ENCODE data around the gene SEMA4B. TPM values are rescaled to one million over a fixed set of nuclear protein-coding genes. Genes with fewer than 3 reads are reported as not detected.

SEMA4B gene
- total RNA-seq, 1 donor from 2014 or later = 30.2 TPM

- no peak overlapping the region for H3K4me3 Mint-ChIP-seq (ENCODE audit: low read depth)
- intact Hi-C loops (cut with micrococcal nuclease) = loop anchor here (5.0 kb wide), 1 partner anchor 36 kb away; no protein-coding TSS in a partner anchor
These were observed 2.3 kb downstream of the SEMA4B start for GRCh38 chr15:90203473-90203872.

DNA sequence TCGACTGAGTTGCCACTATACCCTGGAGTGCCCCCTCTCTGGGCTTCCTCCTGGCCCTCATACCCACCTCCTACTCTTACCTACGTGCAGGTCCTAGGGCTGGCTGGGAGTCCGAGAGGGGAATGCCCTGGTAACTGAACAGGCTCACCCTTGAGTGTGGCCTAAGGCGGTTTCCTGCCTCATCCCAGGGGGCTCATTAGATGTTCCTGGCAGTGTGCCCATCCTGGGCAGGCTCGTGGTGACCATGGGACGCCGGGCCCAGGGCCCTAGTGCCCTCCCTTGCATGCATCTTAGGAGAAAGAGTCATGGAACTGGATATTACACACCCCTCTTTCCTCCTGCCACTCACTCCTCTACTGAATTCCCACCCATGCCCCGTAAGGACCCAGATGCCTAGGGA, 2.8 kb downstream of the SEMA4B start:
- no peak for DNase-seq (ENCODE audit: low spot score)
- Mint-ChIP-seq H3K9me3 (no peaks in the 10 kb centered on the region), H3K36me3 (ENCODE audit: low read depth) (peaks cover 9% of the 10 kb centered on the region), H3K27ac (no peak overlapping the region), H3K4me1 (ENCODE audit: low read depth) (peaks cover 27% of the 10 kb centered on the region), H3K4me3 (ENCODE audit: low read depth) (no peak overlapping the region), H3K27me3 (ENCODE audit: low read depth) (no peaks in the 10 kb centered on the region)
- intact Hi-C loops (cut with micrococcal nuclease) = loop anchor here (5.0 kb wide), 1 partner anchor 37 kb away; no protein-coding TSS in a partner anchor

More at GRCh38 chr15:90203473-90203872, 2.3 kb downstream of the SEMA4B start:
- no peak overlapping the region for H3K27ac Mint-ChIP-seq
- no peaks in the 10 kb centered on the region for H3K27me3 Mint-ChIP-seq (ENCODE audit: low read depth)
- DNase-seq (ENCODE audit: low spot score) = no peak
- H3K4me1 Mint-ChIP-seq (ENCODE audit: low read depth) = peaks cover 27% of the 10 kb centered on the region
- H3K9me3 Mint-ChIP-seq = no peaks in the 10 kb centered on the region
- H3K36me3 Mint-ChIP-seq (ENCODE audit: low read depth) = peaks cover 7% of the 10 kb centered on the region

DNA sequence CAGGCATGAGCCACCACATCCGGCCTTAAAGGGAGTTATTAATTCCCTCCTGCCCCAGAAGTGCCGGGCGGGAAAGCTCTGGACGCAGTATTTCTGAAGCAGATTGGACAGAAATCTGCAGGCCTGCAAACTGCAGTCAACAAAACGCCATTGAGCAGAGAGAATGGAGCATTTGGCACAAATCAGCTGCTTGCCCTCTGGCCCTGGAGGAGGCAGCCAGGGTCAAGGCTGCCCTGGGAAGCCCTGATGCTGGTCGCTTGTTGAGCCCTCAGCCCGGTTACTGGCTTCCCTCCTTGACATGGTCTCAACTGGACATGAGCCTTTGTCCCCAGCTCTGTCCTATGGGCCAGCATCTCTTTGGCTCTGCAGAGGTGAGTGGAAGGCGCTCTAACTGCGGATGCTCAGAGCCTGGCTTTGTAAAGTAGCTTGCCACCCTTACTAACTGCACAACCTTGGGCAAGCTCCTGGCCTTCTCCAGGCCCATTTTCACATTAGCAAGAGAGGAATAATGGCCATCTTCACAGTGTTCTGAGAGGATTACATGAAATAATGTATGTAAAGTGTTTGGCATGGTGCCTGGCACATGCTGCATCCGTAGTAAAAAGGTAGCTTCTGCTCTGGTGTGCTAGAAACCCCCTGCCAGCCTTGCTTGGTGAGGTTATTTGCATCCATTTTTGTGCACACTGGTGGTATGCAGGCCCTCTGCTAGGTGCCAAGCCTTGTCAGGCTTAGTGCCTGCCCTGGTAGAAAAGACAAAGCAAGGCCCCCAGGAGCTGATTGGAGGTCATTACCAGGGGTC, 4.1 kb downstream of the SEMA4B start:
- Mint-ChIP-seq H3K4me1 (ENCODE audit: low read depth) (peaks cover 31% of the 10 kb centered on the region), H3K36me3 (ENCODE audit: low read depth) (peaks cover 17% of the 10 kb centered on the region), H3K27ac (no peak overlapping the region)

GRCh38 chr15:90205886-90206285, 4.8 kb downstream of the SEMA4B start:
- Mint-ChIP-seq H3K4me1 (ENCODE audit: low read depth) (peaks cover 26% of the 10 kb centered on the region), H3K27ac (no peak overlapping the region), H3K9me3 (no peaks in the 10 kb centered on the region), H3K4me3 (ENCODE audit: low read depth) (no peak overlapping the region), H3K27me3 (ENCODE audit: low read depth) (no peaks in the 10 kb centered on the region), H3K36me3 (ENCODE audit: low read depth) (peaks cover 17% of the 10 kb centered on the region)
- no peak for DNase-seq (ENCODE audit: low spot score)
- intact Hi-C loops (cut with micrococcal nuclease) = no loop called here

More for the DNA sequence above, 4.1 kb downstream of the SEMA4B start:
- intact Hi-C loops (cut with micrococcal nuclease) = no loop called here
- DNase-seq (ENCODE audit: low spot score) = no peak
- Mint-ChIP-seq H3K4me3 (ENCODE audit: low read depth) (no peak overlapping the region), H3K27me3 (ENCODE audit: low read depth) (no peaks in the 10 kb centered on the region), H3K9me3 (no peaks in the 10 kb centered on the region)

GRCh38 chr15:90207252-90207651, 6.1 kb downstream of the SEMA4B start:
- Mint-ChIP-seq H3K36me3 (ENCODE audit: low read depth) (peaks cover 17% of the 10 kb centered on the region), H3K27me3 (ENCODE audit: low read depth) (no peaks in the 10 kb centered on the region), H3K4me1 (ENCODE audit: low read depth) (peaks cover 26% of the 10 kb centered on the region), H3K27ac (no peak overlapping the region), H3K4me3 (ENCODE audit: low read depth) (no peak overlapping the region), H3K9me3 (no peaks in the 10 kb centered on the region)
- intact Hi-C loops (cut with micrococcal nuclease) = no loop called here
- DNase-seq (ENCODE audit: low spot score) = no peak

DNA sequence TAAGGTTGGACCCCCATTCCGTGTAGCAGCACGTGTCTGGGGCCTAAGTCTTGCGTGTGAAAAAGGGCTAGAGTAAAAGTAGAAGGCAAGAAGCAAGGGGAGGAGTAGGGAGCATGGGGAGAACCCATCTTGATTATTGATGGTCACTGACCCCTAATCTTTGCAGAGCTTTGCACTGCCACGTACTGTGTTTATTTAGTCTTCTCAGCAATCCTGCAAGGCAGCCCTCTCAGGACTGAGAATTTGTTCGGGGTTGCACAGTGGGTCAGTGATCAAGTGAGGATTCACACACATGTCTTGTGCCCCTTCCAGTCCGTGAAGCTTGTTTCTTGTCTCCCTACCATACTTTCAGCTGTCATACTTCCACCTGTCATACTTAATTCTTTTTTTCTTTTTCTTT, 7.2 kb downstream of the SEMA4B start:
- no peaks in the 10 kb centered on the region for H3K9me3 Mint-ChIP-seq
- H3K36me3 Mint-ChIP-seq (ENCODE audit: low read depth) = peaks cover 14% of the 10 kb centered on the region
- intact Hi-C loops (cut with micrococcal nuclease) = no loop called here
- H3K4me3 Mint-ChIP-seq (ENCODE audit: low read depth) = no peak overlapping the region
- peaks cover 18% of the 10 kb centered on the region for H3K4me1 Mint-ChIP-seq (ENCODE audit: low read depth)
- no peaks in the 10 kb centered on the region for H3K27me3 Mint-ChIP-seq (ENCODE audit: low read depth)
- DNase-seq (ENCODE audit: low spot score) = no peak
- H3K27ac Mint-ChIP-seq = no peak overlapping the region

DNA sequence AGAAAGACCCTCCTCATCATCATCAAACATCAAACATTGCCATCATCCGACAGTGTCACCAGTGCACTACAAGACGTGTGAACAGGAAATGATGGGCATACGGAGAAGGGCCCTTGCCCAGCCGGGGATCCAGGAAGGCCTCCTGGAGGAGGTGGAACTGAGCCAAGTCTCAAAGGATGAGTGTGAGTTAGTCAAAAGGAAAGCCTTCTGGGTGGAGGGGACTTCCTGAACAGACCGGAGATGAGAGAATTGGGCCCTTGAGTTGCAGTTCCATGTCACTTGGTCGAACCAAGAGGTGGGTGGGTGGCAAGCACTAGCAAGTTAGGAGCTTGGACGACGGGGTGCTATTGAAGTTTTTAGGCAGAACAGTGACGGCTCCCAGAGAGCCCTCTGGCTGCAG, 8.5 kb downstream of the SEMA4B start:
- Mint-ChIP-seq H3K4me3 (ENCODE audit: low read depth) (peak overlapping the region; percentile 10), H3K27ac (peak overlapping the region; percentile 80), H3K9me3 (no peaks in the 10 kb centered on the region), H3K4me1 (ENCODE audit: low read depth) (peaks cover 18% of the 10 kb centered on the region), H3K27me3 (ENCODE audit: low read depth) (no peaks in the 10 kb centered on the region), H3K36me3 (ENCODE audit: low read depth) (peaks cover 17% of the 10 kb centered on the region)
- intact Hi-C loops (cut with micrococcal nuclease) = no loop called here
- DNase-seq (ENCODE audit: low spot score) = no peak

DNA sequence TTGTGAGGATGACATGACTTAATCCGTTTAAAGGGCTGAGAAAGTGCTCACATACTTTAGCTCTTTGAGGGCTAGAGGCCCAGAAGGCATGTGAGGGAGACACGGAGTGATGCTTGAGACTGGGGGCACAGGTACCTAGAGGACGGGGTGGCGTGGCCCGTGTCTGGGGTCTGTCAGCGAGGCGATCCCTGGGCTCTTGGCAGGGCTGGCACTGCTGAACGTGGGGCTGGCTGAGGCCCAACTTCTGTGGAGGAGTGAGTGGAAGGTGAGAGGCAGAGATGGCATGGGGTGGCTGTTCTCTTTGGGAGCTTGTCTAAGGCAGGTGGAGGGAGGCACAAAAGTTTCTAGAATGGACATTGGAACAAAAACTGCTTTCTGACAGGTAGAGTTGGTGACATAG, 9.5 kb downstream of the SEMA4B start:
- Mint-ChIP-seq H3K4me3 (ENCODE audit: low read depth) (no peak overlapping the region), H3K27me3 (ENCODE audit: low read depth) (no peaks in the 10 kb centered on the region), H3K27ac (no peak overlapping the region), H3K4me1 (ENCODE audit: low read depth) (peaks cover 21% of the 10 kb centered on the region), H3K9me3 (no peaks in the 10 kb centered on the region), H3K36me3 (ENCODE audit: low read depth) (peaks cover 20% of the 10 kb centered on the region)
- intact Hi-C loops (cut with micrococcal nuclease) = no loop called here
- no peak for DNase-seq (ENCODE audit: low spot score)

GRCh38 chr15:90211009-90211408, 9.9 kb downstream of the SEMA4B start:
- no peak overlapping the region for H3K4me3 Mint-ChIP-seq (ENCODE audit: low read depth)
- H3K27me3 Mint-ChIP-seq (ENCODE audit: low read depth) = no peaks in the 10 kb centered on the region
- intact Hi-C loops (cut with micrococcal nuclease) = no loop called here
- peaks cover 21% of the 10 kb centered on the region for H3K4me1 Mint-ChIP-seq (ENCODE audit: low read depth)
- H3K36me3 Mint-ChIP-seq (ENCODE audit: low read depth) = peaks cover 17% of the 10 kb centered on the region
- DNase-seq (ENCODE audit: low spot score) = no peak
- no peaks in the 10 kb centered on the region for H3K9me3 Mint-ChIP-seq
- no peak overlapping the region for H3K27ac Mint-ChIP-seq

- H3K4me1 Mint-ChIP-seq (ENCODE audit: low read depth) = peaks cover 22% of the 10 kb centered on the region
- no peak overlapping the region for H3K27ac Mint-ChIP-seq
- no peak for DNase-seq (ENCODE audit: low spot score)
- H3K4me3 Mint-ChIP-seq (ENCODE audit: low read depth) = no peak overlapping the region
- H3K36me3 Mint-ChIP-seq (ENCODE audit: low read depth) = peaks cover 17% of the 10 kb centered on the region
- intact Hi-C loops (cut with micrococcal nuclease) = no loop called here
- no peaks in the 10 kb centered on the region for H3K27me3 Mint-ChIP-seq (ENCODE audit: low read depth)
- H3K9me3 Mint-ChIP-seq = no peaks in the 10 kb centered on the region
These were observed 10.5 kb downstream of the SEMA4B start for GRCh38 chr15:90211440-90212143.

GRCh38 chr15:90212221-90213098, 11.3 kb downstream of the SEMA4B start:
- Mint-ChIP-seq H3K27ac (no peak overlapping the region), H3K4me1 (ENCODE audit: low read depth) (peaks cover 19% of the 10 kb centered on the region), H3K36me3 (ENCODE audit: low read depth) (peaks cover 17% of the 10 kb centered on the region), H3K9me3 (no peaks in the 10 kb centered on the region), H3K4me3 (ENCODE audit: low read depth) (no peak overlapping the region), H3K27me3 (ENCODE audit: low read depth) (no peaks in the 10 kb centered on the region)
- intact Hi-C loops (cut with micrococcal nuclease) = no loop called here
- no peak for DNase-seq (ENCODE audit: low spot score)

- Mint-ChIP-seq H3K27me3 (ENCODE audit: low read depth) (no peaks in the 10 kb centered on the region), H3K27ac (no peak overlapping the region), H3K9me3 (no peaks in the 10 kb centered on the region), H3K4me1 (ENCODE audit: low read depth) (peaks cover 19% of the 10 kb centered on the region), H3K36me3 (ENCODE audit: low read depth) (peaks cover 17% of the 10 kb centered on the region), H3K4me3 (ENCODE audit: low read depth) (no peak overlapping the region)
- no peak for DNase-seq (ENCODE audit: low spot score)
- intact Hi-C loops (cut with micrococcal nuclease) = no loop called here
These were observed 12.1 kb downstream of the SEMA4B start for GRCh38 chr15:90213122-90213817.

All from activated T-helper 2 cell treated with anti-CD3 and anti-CD28 coated beads, Interferon-gamma antibody, Interleukin-2, Interleukin-4, amounts not matched to agents 10 μg/mL and 5 μg/mL and 100 μg/mL, durations not matched to agents 14 hours and 24 hours and 36 hours (primary cell).